ENCODE data around the gene DISC1. TPM values are rescaled to one million over a fixed set of nuclear protein-coding genes. Genes with fewer than 3 reads are reported as not detected.

Gene DISC1
- total RNA-seq, 1 donor from 2014 or later, result 4.7 TPM

GRCh38 chr1:231821281-231821680 lies 194.7 kb downstream of the DISC1 start:
- Mint-ChIP-seq H3K4me3 (no peak overlapping the region), H3K27ac (no peak overlapping the region), H3K9me3 (no peaks in the 10 kb centered on the region), H3K27me3 (no peaks in the 10 kb centered on the region), H3K36me3 (no peaks in the 10 kb centered on the region), H3K4me1 (ENCODE audit: unreplicated experiment) (no peaks in the 10 kb centered on the region)
- no peak for DNase-seq (ENCODE audit: extremely low spot score, unreplicated experiment)
- TF ChIP-seq, protein P1, sequence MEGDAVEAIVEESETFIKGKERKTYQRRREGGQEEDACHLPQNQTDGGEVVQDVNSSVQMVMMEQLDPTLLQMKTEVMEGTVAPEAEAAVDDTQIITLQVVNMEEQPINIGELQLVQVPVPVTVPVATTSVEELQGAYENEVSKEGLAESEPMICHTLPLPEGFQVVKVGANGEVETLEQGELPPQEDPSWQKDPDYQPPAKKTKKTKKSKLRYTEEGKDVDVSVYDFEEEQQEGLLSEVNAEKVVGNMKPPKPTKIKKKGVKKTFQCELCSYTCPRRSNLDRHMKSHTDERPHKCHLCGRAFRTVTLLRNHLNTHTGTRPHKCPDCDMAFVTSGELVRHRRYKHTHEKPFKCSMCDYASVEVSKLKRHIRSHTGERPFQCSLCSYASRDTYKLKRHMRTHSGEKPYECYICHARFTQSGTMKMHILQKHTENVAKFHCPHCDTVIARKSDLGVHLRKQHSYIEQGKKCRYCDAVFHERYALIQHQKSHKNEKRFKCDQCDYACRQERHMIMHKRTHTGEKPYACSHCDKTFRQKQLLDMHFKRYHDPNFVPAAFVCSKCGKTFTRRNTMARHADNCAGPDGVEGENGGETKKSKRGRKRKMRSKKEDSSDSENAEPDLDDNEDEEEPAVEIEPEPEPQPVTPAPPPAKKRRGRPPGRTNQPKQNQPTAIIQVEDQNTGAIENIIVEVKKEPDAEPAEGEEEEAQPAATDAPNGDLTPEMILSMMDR (conservative IDR thresholded peaks at IDR 0.05), result no peak

- Mint-ChIP-seq H3K27me3 (no peaks in the 10 kb centered on the region), H3K4me3 (no peak overlapping the region), H3K4me1 (ENCODE audit: unreplicated experiment) (no peaks in the 10 kb centered on the region), H3K36me3 (no peaks in the 10 kb centered on the region), H3K9me3 (no peaks in the 10 kb centered on the region), H3K27ac (no peak overlapping the region)
- no peak for DNase-seq (ENCODE audit: extremely low spot score, unreplicated experiment)
- TF ChIP-seq, protein P1 (conservative IDR thresholded peaks at IDR 0.05), result no peak
Observed at GRCh38 chr1:231822041-231822440, 195.5 kb downstream of the DISC1 start.

DNA sequence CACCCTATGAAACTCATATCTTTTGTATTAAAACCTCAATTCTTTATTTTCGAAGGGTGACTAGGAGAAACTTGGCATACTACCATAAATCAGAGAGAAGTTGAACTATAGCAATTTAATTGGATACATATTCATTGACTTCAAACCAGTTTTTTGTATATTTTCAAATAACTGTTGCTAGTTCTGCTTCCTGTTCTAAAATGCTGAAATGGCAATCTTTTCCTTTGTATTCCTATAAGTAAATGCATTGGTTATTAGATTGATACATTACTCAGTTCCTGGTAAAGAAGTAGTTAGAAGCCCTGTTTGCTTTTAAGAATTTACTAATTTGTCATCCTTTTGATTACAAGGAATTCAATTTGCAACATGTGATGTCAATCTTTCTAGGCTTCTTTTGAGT lies 200.0 kb downstream of the DISC1 start:
- no peak overlapping the region for H3K27ac Mint-ChIP-seq
- no peaks in the 10 kb centered on the region for H3K4me1 Mint-ChIP-seq (ENCODE audit: unreplicated experiment)
- H3K27me3 Mint-ChIP-seq, result peaks cover 5% of the 10 kb centered on the region
- TF ChIP-seq, protein P1 (conservative IDR thresholded peaks at IDR 0.05), result no peak
- no peaks in the 10 kb centered on the region for H3K9me3 Mint-ChIP-seq
- DNase-seq (ENCODE audit: extremely low spot score, unreplicated experiment), result no peak
- no peaks in the 10 kb centered on the region for H3K36me3 Mint-ChIP-seq
- H3K4me3 Mint-ChIP-seq, result no peak overlapping the region

GRCh38 chr1:231827337-231828105 lies 200.9 kb downstream of the DISC1 start:
- Mint-ChIP-seq H3K27ac (no peak overlapping the region), H3K9me3 (no peaks in the 10 kb centered on the region), H3K36me3 (no peaks in the 10 kb centered on the region), H3K4me3 (no peak overlapping the region), H3K4me1 (ENCODE audit: unreplicated experiment) (no peaks in the 10 kb centered on the region), H3K27me3 (peaks cover 7% of the 10 kb centered on the region)
- no peak for DNase-seq (ENCODE audit: extremely low spot score, unreplicated experiment)
- TF ChIP-seq, protein P1 (conservative IDR thresholded peaks at IDR 0.05), result no peak

- Mint-ChIP-seq H3K4me1 (ENCODE audit: unreplicated experiment) (no peaks in the 10 kb centered on the region), H3K36me3 (no peaks in the 10 kb centered on the region), H3K27me3 (peaks cover 11% of the 10 kb centered on the region), H3K4me3 (no peak overlapping the region), H3K9me3 (no peaks in the 10 kb centered on the region), H3K27ac (no peak overlapping the region)
- TF ChIP-seq, protein P1 (conservative IDR thresholded peaks at IDR 0.05), result no peak
- no peak for DNase-seq (ENCODE audit: extremely low spot score, unreplicated experiment)
Observed at GRCh38 chr1:231828182-231828920, 201.8 kb downstream of the DISC1 start.
